ENCODE measurements around the gene DPCD. TPM values are rescaled to one million over a fixed set of nuclear protein-coding genes. Genes with fewer than 3 reads are reported as not detected.

Gene DPCD
- polyA plus RNA-seq, 1 experiment = 46.4 TPM

- peaks cover 5% of the 10 kb centered on the region; the same call in 1 of the 2 replicates for H3K27me3 ChIP-seq (ENCODE audit: control insufficient read depth, insufficient read depth, low read length)
- POLR2A ChIA-PET = no interaction called here
- no peak for TF ChIP-seq CTCF (IDR thresholded peaks at IDR 0.05; ENCODE audit: insufficient read depth, low read depth, low read length)
- no peaks in the 10 kb centered on the region; the same call in 1 of the 2 replicates for H3K36me3 ChIP-seq (ENCODE audit: control insufficient read depth, insufficient read depth, low read length)
- no peak overlapping the region for H3K4me3 ChIP-seq (ENCODE audit: low read depth, low read length)
- no peak for DNase-seq (ENCODE audit: low read depth)
- CTCF ChIA-PET = interaction anchor here (0.9 to 3.3 kb wide), 2 partner anchors 10 to 94 kb away, joined by 3 to 28 read pairs; no protein-coding TSS in a partner anchor
These were observed 27.6 kb upstream of the DPCD start for GRCh38 chr10:101560298-101561067.

- no peaks in the 10 kb centered on the region; the same call in 1 of the 2 replicates for H3K36me3 ChIP-seq (ENCODE audit: control insufficient read depth, insufficient read depth, low read length)
- ChIA-PET POLR2A (no interaction called here), CTCF (interaction anchor here (0.9 to 3.3 kb wide), 3 partner anchors 9 to 346 kb away, joined by 3 to 28 read pairs (median 10); no protein-coding TSS in a partner anchor)
- DNase-seq (ENCODE audit: low read depth) = no peak
- peaks cover 10% of the 10 kb centered on the region; the same call in 1 of the 2 replicates for H3K27me3 ChIP-seq (ENCODE audit: control insufficient read depth, insufficient read depth, low read length)
- no peak for TF ChIP-seq CTCF (IDR thresholded peaks at IDR 0.05; ENCODE audit: insufficient read depth, low read depth, low read length)
- no peak overlapping the region for H3K4me3 ChIP-seq (ENCODE audit: low read depth, low read length)
These were observed 26.8 kb upstream of the DPCD start for GRCh38 chr10:101561068-101561915.

GRCh38 chr10:101562231-101562630 is 25.9 kb upstream of the DPCD start:
- Histone ChIP-seq H3K36me3 (ENCODE audit: control insufficient read depth, insufficient read depth, low read length) (no peaks in the 10 kb centered on the region), H3K4me3 (ENCODE audit: low read depth, low read length) (no peak overlapping the region), H3K27me3 (ENCODE audit: control insufficient read depth, insufficient read depth, low read length) (peaks cover 17% of the 10 kb centered on the region)
- no peak for DNase-seq (ENCODE audit: low read depth)
- no peak for TF ChIP-seq CTCF (IDR thresholded peaks at IDR 0.05; ENCODE audit: insufficient read depth, low read depth, low read length)
- ChIA-PET POLR2A (no interaction called here), CTCF (interaction anchor here (3.0 to 3.3 kb wide), 2 partner anchors 8 to 347 kb away, joined by 10 to 28 read pairs; no protein-coding TSS in a partner anchor)

- ChIA-PET POLR2A (no interaction called here), CTCF (interaction anchor here (0.6 to 3.0 kb wide), 2 partner anchors 302 to 348 kb away, joined by 3 to 10 read pairs; no protein-coding TSS in a partner anchor)
- no peaks in the 10 kb centered on the region for H3K36me3 ChIP-seq (ENCODE audit: control insufficient read depth, insufficient read depth, low read length)
- DNase-seq (ENCODE audit: low read depth) = no peak
- H3K27me3 ChIP-seq (ENCODE audit: control insufficient read depth, insufficient read depth, low read length) = peaks cover 20% of the 10 kb centered on the region
- no peak for TF ChIP-seq CTCF (IDR thresholded peaks at IDR 0.05; ENCODE audit: insufficient read depth, low read depth, low read length)
- no peak overlapping the region for H3K4me3 ChIP-seq (ENCODE audit: low read depth, low read length)
These were observed 25.1 kb upstream of the DPCD start for GRCh38 chr10:101563007-101563406.
